ENCODE results near the gene ZNHIT2.

ZNHIT2 gene

GRCh38 chr11:65112546-65113360 is 4.7 kb downstream of the ZNHIT2 start:
- H3K4me3 ChIP-seq (replicated peaks; ENCODE audit: low read depth, low read length) = peak overlapping the region; percentile 55
- peak; percentile 42 for DNase-seq (ENCODE audit: low read depth)

DNA sequence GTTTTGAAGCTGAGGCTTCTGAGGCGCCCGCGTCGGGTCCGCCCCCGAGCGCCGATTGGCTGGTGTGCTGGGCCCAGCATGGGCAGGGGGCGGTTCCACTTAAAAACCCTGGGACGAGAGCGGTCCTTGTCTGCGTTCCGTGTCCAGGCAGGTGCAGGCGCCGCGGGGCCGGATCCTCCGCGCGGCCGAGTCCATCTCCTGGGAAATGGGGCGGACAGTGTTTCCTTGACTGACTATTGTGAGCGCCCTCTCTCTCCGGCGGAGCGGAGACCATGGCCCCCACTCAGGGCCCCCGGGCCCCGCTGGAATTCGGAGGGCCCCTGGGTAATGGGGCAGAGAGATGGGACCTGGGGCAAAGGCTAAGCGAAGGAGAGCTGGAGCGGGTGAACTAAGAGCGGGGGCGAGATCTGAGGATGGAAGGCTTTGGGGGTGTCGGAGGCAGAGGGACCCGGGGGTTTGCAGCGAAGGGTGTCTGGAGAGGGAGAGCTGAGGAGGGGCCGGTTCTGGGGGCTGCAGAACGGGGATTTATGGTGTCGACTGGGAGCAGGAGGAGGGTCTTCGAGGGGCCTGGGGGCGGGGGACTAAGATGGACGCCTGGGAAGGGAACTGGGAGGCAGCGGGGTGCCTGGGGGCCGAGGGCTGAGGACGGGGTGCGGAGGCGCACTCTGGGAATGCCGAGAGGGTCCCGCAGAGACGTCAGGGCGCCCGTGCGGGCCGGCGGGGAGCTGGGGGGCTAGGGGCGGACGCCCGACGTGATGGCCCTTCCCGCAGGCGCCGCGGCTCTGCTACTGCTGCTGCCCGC is 5.6 kb downstream of the ZNHIT2 start, which contains the start of gene TM7SF2:
Gene TM7SF2, plus strand, starts transcription at position 129 of the 802 bp plus-strand sequence. Its CDS starts 144 bp downstream, at position 273.
- TF ChIP-seq, protein P1, sequence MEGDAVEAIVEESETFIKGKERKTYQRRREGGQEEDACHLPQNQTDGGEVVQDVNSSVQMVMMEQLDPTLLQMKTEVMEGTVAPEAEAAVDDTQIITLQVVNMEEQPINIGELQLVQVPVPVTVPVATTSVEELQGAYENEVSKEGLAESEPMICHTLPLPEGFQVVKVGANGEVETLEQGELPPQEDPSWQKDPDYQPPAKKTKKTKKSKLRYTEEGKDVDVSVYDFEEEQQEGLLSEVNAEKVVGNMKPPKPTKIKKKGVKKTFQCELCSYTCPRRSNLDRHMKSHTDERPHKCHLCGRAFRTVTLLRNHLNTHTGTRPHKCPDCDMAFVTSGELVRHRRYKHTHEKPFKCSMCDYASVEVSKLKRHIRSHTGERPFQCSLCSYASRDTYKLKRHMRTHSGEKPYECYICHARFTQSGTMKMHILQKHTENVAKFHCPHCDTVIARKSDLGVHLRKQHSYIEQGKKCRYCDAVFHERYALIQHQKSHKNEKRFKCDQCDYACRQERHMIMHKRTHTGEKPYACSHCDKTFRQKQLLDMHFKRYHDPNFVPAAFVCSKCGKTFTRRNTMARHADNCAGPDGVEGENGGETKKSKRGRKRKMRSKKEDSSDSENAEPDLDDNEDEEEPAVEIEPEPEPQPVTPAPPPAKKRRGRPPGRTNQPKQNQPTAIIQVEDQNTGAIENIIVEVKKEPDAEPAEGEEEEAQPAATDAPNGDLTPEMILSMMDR (IDR thresholded peaks at IDR 0.05; ENCODE audit: low read length, missing control alignments) = no peak
- peak within 1 kb of the TSS; percentile 55 for H3K4me3 ChIP-seq (replicated peaks; ENCODE audit: low read depth, low read length)
- peak; percentile 89 for DNase-seq (ENCODE audit: low read depth)

More at GRCh38 chr11:65112546-65113360, 4.7 kb downstream of the ZNHIT2 start:
- TF ChIP-seq, protein P1 (IDR thresholded peaks at IDR 0.05; ENCODE audit: low read length, missing control alignments) = peak; percentile 43

GRCh38 chr11:65111159-65111743 is 6.2 kb downstream of the ZNHIT2 start:
- no peak overlapping the region for H3K4me3 ChIP-seq (replicated peaks; ENCODE audit: low read depth, low read length)
- TF ChIP-seq, protein P1 (IDR thresholded peaks at IDR 0.05; ENCODE audit: low read length, missing control alignments) = no peak
- DNase-seq (ENCODE audit: low read depth) = no peak

GRCh38 chr11:65110354-65110861 is 7.1 kb downstream of the ZNHIT2 start:
- TF ChIP-seq, protein P1 (IDR thresholded peaks at IDR 0.05; ENCODE audit: low read length, missing control alignments) = peak; percentile 94
- peak; percentile 84 for DNase-seq (ENCODE audit: low read depth)
- H3K4me3 ChIP-seq (replicated peaks; ENCODE audit: low read depth, low read length) = no peak overlapping the region

DNA sequence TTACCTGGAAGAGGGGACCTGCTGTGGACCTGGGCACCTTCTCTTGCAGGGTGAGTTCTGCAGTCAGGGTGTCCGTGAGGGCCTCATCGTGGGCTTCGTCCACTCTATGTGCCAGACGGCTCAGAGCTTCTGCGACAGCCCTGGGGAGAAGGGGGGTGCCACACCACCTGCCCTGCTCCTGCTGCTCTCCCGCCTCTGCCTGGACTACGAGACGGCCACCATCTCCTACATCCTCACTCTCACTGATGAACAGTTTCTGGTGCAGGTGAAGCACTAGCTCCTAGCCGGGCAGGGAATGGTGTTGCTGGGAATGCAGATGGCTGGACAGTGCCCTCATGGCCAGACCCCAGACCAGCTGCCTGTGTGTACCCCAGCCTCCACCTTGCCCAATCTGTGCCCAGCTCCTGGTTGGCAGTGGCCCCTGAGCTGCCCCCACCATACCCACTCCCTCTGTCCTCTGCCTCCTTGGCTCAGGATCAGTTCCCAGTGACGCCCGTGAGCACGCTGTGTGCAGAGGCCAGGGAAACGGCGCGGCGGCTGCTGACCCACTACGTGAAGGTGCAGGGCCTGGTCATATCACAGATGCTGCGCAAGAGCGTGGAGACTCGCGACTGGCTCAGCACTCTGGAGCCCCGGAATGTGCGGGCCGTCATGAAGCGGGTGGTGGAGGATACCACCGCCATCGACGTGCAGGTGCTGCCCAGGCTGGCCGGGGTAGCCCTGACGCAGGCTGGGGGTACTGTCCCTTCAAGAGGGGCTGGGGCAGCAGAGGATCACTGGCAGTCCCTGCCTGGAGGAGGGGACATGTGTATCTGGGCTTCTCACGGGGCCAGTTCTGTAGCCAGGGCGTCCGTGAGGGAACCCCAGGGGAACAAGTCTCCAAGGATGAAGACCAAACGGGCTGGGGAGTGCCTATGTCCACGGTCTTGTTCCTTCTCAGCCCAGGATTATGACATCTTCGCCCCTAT is 8.0 kb downstream of the ZNHIT2 start:
- no peak overlapping the region for H3K4me3 ChIP-seq (replicated peaks; ENCODE audit: low read depth, low read length)
- DNase-seq (ENCODE audit: low read depth) = no peak
- TF ChIP-seq, protein P1 (IDR thresholded peaks at IDR 0.05; ENCODE audit: low read length, missing control alignments) = no peak
